ENCODE measurements around the gene FAM3A. TPM values are rescaled to one million over a fixed set of nuclear protein-coding genes. Genes with fewer than 3 reads are reported as not detected.

Gene FAM3A
- total and polyA plus RNA-seq, 2 experiments from 2014 or later: 41.1 to 68.0 TPM

DNA sequence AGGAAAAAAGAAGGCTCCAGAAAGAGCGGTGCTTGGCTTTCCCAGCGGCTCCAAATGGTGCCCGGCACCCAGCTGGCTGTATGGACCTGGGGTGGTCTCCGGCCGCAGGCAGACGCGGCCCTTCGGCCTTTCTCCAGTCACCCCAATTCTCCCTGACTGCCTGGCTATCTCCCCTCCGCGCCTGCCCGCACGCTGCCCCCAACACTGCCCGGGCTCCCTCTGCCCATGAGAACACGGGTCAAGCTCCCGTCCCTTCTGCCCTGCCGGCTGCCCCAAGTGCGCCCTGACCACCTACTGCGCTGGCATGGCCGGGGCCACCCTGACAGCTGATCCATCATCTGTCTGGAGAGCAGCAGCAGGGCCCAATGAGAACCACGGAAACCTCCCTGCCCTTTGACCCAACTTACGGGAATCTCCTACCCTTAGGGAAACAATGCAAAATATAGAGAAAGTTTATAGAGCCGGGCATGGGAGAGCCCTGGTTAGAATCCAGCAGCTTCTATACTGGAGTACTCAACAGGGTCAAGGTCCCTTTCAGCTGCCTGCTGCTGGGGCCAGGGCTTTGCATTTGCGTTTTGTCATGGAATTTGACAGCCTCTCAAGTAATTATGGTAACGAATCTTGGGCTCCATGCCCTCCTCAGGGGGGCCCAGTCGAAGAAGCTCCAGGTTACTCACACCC is 1.2 kb upstream of the FAM3A start:
- TF ChIP-seq EZH2phosphoT487 (IDR thresholded peaks at IDR 0.05; ENCODE audit: low read depth, severe bottlenecking, unreplicated experiment) (no peak), EZH2 (IDR thresholded peaks at IDR 0.05; ENCODE audit: borderline replicate concordance) (no peak)
- TF ChIP-seq, protein P1, sequence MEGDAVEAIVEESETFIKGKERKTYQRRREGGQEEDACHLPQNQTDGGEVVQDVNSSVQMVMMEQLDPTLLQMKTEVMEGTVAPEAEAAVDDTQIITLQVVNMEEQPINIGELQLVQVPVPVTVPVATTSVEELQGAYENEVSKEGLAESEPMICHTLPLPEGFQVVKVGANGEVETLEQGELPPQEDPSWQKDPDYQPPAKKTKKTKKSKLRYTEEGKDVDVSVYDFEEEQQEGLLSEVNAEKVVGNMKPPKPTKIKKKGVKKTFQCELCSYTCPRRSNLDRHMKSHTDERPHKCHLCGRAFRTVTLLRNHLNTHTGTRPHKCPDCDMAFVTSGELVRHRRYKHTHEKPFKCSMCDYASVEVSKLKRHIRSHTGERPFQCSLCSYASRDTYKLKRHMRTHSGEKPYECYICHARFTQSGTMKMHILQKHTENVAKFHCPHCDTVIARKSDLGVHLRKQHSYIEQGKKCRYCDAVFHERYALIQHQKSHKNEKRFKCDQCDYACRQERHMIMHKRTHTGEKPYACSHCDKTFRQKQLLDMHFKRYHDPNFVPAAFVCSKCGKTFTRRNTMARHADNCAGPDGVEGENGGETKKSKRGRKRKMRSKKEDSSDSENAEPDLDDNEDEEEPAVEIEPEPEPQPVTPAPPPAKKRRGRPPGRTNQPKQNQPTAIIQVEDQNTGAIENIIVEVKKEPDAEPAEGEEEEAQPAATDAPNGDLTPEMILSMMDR (IDR thresholded peaks at IDR 0.05; ENCODE audit: poor library complexity): no peak
- no peak overlapping the region for H2AFZ ChIP-seq

DNA sequence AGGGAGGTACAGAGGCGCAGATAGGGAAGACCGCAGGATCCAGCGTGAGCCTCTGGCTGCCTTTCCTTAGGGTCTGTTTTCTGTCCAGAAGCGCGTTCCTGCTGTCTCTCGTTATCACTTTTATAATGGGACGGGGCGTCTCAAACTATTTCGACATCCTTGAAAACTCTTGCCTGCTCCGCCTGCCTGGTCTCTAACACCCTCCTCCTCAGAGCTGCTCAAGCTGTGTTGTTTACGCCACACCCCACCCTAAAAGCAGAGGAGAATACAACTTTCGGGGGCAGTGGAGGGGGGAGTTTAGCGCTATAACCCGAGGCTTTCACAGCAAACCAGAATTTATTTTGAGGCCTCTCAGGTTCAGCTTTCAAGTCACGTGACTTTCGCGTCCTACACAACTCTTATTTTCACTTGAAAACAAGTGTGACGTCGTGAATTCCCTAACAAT is 646 bp upstream of the FAM3A start:
- no peaks in the 10 kb centered on the region for H4K20me1 ChIP-seq (ENCODE audit: insufficient read depth, poor library complexity, severe bottlenecking)
- no peak overlapping the region for H2AFZ ChIP-seq

More for the DNA sequence above, 1.2 kb upstream of the FAM3A start:
- Histone ChIP-seq H3K27me3 (no peaks in the 10 kb centered on the region), H3K4me1 (ENCODE audit: insufficient read depth) (peaks cover 14% of the 10 kb centered on the region), H4K20me1 (ENCODE audit: insufficient read depth, poor library complexity, severe bottlenecking) (no peaks in the 10 kb centered on the region), H3K4me3 (no peak overlapping the region), H3K27ac (peak overlapping the region; percentile 97), H3K4me2 (peak overlapping the region; percentile 70), H3K36me3 (replicated peaks; ENCODE audit: insufficient read depth, low read depth) (no peaks in the 10 kb centered on the region), H3K79me2 (peaks cover 6% of the 10 kb centered on the region), H3K9me2 (replicated peaks; ENCODE audit: insufficient read depth) (no peaks in the 10 kb centered on the region), H3K9me3 (ENCODE audit: low read depth) (no peaks in the 10 kb centered on the region)
- 54% methylated on average over 25 of the region's 25 CpGs for WGBS (ENCODE audit: low lambda C conversion rate, missing lambda C conversion rate)
- peak; percentile 39 for DNase-seq (ENCODE audit: low spot score)

DNA sequence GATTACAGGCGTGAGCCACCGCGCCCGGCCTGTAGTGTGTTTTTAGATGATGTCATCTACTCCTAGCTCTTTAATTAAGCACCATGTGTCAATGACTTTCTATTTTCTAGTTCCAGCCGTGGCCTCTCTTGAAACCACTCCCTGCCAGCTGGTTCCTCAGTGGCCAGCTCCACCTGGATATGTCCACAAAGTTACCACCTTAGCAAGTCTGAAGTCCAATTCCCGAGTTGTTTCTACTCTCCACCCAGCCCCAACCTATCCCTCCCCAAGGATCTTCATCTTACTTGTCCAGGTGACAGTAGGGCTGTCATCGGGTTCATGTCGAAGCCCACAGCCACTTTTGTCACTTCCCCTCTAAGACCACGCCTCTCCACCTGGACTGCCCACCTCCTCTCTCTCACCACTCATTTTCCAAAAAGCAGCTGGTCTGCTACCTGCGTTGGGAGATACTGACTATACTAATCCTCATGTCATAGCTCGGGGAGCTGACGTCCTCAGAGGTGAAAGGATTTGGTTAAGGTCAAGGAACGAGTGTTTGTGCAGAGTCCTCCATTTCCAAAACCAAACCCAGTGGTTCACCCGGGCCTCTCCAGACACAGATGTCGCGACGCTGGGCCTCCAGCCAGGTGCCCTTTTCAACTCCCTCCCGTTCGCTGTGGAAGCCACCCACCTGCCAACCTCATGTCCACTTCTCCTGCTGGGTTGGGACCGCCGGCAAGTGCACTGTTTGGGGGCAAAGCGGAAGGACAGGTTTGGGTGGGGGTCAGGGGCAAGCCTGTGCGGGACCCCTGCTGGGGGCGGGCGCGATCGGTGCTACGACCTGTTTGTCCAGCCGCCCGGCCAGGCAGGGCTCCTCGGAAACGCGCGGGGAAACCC is 704 bp downstream of the FAM3A start:
- Histone ChIP-seq H3K4me1 (ENCODE audit: insufficient read depth) (peaks cover 14% of the 10 kb centered on the region), H3K27ac (peak overlapping the region; percentile 95), H3K4me2 (peak overlapping the region; percentile 72), H3K9me3 (ENCODE audit: low read depth) (no peaks in the 10 kb centered on the region), H4K20me1 (ENCODE audit: insufficient read depth, poor library complexity, severe bottlenecking) (no peaks in the 10 kb centered on the region), H3K79me2 (peaks cover 6% of the 10 kb centered on the region), H2AFZ (no peak overlapping the region), H3K36me3 (replicated peaks; ENCODE audit: insufficient read depth, low read depth) (no peaks in the 10 kb centered on the region), H3K9me2 (replicated peaks; ENCODE audit: insufficient read depth) (no peaks in the 10 kb centered on the region), H3K4me3 (peak overlapping the region; percentile 41), H3K27me3 (no peaks in the 10 kb centered on the region)
- no peak for TF ChIP-seq EZH2 (IDR thresholded peaks at IDR 0.05; ENCODE audit: borderline replicate concordance)
- TF ChIP-seq, protein P1 (IDR thresholded peaks at IDR 0.05; ENCODE audit: poor library complexity): no peak
- no peak for TF ChIP-seq EZH2phosphoT487 (IDR thresholded peaks at IDR 0.05; ENCODE audit: low read depth, severe bottlenecking, unreplicated experiment)
- 53% methylated on average over 29 of the region's 34 CpGs for WGBS (ENCODE audit: low lambda C conversion rate, missing lambda C conversion rate)
- DNase-seq (ENCODE audit: low spot score): peak; percentile 60

More for the DNA sequence above, 646 bp upstream of the FAM3A start:
- H3K27ac ChIP-seq: peak overlapping the region; percentile 97
- H3K4me3 ChIP-seq: peak overlapping the region; percentile 2
- peaks cover 14% of the 10 kb centered on the region for H3K4me1 ChIP-seq (ENCODE audit: insufficient read depth)
- TF ChIP-seq EZH2phosphoT487 (IDR thresholded peaks at IDR 0.05; ENCODE audit: low read depth, severe bottlenecking, unreplicated experiment): no peak
- peak; percentile 82 for DNase-seq (ENCODE audit: low spot score)
- 44% methylated on average over 19 of the region's 19 CpGs for WGBS (ENCODE audit: low lambda C conversion rate, missing lambda C conversion rate)
- no peaks in the 10 kb centered on the region for H3K36me3 ChIP-seq (replicated peaks; ENCODE audit: insufficient read depth, low read depth)
- H3K27me3 ChIP-seq: no peaks in the 10 kb centered on the region
- H3K79me2 ChIP-seq: peaks cover 6% of the 10 kb centered on the region
- H3K4me2 ChIP-seq: peak overlapping the region; percentile 70
- no peaks in the 10 kb centered on the region for H3K9me2 ChIP-seq (replicated peaks; ENCODE audit: insufficient read depth)
- no peaks in the 10 kb centered on the region for H3K9me3 ChIP-seq (ENCODE audit: low read depth)

DNA sequence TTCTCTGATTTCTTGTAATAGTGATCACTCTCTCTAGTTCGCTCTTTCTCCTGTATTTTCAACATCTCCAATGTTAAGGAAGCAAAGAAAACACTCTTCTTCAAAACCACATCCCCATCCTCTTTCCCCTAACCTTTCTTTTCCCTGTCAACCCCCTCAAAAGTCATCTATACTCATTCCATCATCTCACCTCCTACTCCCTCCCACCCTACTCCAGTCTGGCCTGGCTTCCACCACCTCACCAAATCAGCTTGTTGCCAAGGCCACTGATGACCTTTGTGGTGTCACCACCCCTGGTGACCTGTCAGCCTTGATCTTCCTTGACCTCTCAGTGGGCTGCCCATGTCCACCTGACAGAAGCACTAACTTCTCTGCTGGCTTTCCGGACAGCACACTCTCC is 2.3 kb downstream of the FAM3A start:
- Histone ChIP-seq H4K20me1 (ENCODE audit: insufficient read depth, poor library complexity, severe bottlenecking) (no peaks in the 10 kb centered on the region), H3K4me1 (ENCODE audit: insufficient read depth) (peaks cover 14% of the 10 kb centered on the region), H3K36me3 (replicated peaks; ENCODE audit: insufficient read depth, low read depth) (no peaks in the 10 kb centered on the region), H3K9me3 (ENCODE audit: low read depth) (no peaks in the 10 kb centered on the region), H3K9me2 (replicated peaks; ENCODE audit: insufficient read depth) (no peaks in the 10 kb centered on the region), H3K4me3 (no peak overlapping the region), H3K4me2 (no peak overlapping the region), H3K27ac (no peak overlapping the region), H2AFZ (no peak overlapping the region), H3K27me3 (no peaks in the 10 kb centered on the region), H3K79me2 (peaks cover 6% of the 10 kb centered on the region)
- 79% methylated on average over 2 of the region's 2 CpGs for WGBS (ENCODE audit: low lambda C conversion rate, missing lambda C conversion rate)
- TF ChIP-seq EZH2phosphoT487 (IDR thresholded peaks at IDR 0.05; ENCODE audit: low read depth, severe bottlenecking, unreplicated experiment) (no peak), EZH2 (IDR thresholded peaks at IDR 0.05; ENCODE audit: borderline replicate concordance) (no peak)
- TF ChIP-seq, protein P1 (IDR thresholded peaks at IDR 0.05; ENCODE audit: poor library complexity): no peak
- no peak for DNase-seq (ENCODE audit: low spot score)
